PC-9 (cell line): Measurements from ENCODE around the gene PDE4D.

Source experiments
- EZH2 ChIP-seq: fragments of 200-600 bp; sonication (generic); IDR thresholded peaks from 2 replicates; pipeline ENCODE4 v1.8.0; 2017; ENCODE audit warnings: antibody characterized with exemption, low read depth
- TF ChIP-seq, protein P1 (sequence below): fragments of 200-600 bp; sonication (generic); conservative IDR thresholded peaks from 2 replicates; pipeline ENCODE4 v1.6.1; 2017; ENCODE audit warnings: mixed run types, antibody characterized with exemption, mild to moderate bottlenecking, moderate library complexity

DNA sequence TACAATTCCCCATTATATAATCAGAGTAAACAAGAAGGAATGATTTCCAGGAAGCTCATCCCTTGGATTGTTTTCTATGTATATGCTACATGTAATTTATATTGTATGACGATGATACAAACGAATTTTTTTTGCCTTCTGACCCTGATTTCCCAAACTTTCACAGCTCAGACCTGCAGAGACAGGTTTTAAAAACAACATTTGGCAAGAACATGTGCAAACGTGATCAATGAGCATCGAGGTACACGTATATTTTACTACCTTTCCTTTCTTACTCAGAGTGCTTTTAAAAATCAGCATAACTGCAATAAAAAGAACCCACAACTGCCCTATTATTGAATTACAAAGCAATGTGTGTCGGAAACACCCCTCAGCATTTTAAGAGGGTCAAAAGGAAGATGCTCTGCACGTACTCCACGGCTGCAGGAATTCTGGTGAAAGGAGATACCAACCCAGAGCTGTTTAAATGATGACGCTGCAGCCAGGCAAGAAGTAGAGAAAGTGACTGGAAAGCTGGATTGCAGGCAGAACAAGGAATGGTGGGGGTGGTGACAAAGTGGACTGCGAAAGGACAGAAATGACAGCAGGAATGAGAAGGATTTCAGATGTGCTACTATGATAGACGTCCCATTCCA is 777.2 kb downstream of the PDE4D start:
- TF ChIP-seq, protein P1, sequence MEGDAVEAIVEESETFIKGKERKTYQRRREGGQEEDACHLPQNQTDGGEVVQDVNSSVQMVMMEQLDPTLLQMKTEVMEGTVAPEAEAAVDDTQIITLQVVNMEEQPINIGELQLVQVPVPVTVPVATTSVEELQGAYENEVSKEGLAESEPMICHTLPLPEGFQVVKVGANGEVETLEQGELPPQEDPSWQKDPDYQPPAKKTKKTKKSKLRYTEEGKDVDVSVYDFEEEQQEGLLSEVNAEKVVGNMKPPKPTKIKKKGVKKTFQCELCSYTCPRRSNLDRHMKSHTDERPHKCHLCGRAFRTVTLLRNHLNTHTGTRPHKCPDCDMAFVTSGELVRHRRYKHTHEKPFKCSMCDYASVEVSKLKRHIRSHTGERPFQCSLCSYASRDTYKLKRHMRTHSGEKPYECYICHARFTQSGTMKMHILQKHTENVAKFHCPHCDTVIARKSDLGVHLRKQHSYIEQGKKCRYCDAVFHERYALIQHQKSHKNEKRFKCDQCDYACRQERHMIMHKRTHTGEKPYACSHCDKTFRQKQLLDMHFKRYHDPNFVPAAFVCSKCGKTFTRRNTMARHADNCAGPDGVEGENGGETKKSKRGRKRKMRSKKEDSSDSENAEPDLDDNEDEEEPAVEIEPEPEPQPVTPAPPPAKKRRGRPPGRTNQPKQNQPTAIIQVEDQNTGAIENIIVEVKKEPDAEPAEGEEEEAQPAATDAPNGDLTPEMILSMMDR = no peak
- TF ChIP-seq EZH2 = no peak
